Measurements from ENCODE around the gene TENM3. TPM values are rescaled to one million over a fixed set of nuclear protein-coding genes. Genes with fewer than 3 reads are reported as not detected.

TENM3 gene
- polyA plus RNA-seq, 1 experiment = 9.2 TPM

- DNase-seq (ENCODE audit: low read depth) = peak; percentile 13
- CTCF ChIA-PET = interaction anchor here (1.4 kb wide), 1 partner anchor 10 kb away, joined by 3 read pairs; no protein-coding TSS in a partner anchor
- POLR2A ChIA-PET = no interaction called here
- no peaks in the 10 kb centered on the region for H3K27me3 ChIP-seq (ENCODE audit: control insufficient read depth, insufficient read depth, low read length)
- H3K36me3 ChIP-seq (ENCODE audit: control insufficient read depth, insufficient read depth, low read length) = no peaks in the 10 kb centered on the region
- no peak overlapping the region for H3K4me3 ChIP-seq (ENCODE audit: low read depth, low read length)
- no peak for TF ChIP-seq CTCF (IDR thresholded peaks at IDR 0.05; ENCODE audit: insufficient read depth, low read depth, low read length)
These were observed 356.9 kb downstream of the TENM3 start for GRCh38 chr4:182600093-182600492.

- H3K27me3 ChIP-seq (ENCODE audit: control insufficient read depth, insufficient read depth, low read length) = no peaks in the 10 kb centered on the region
- no peaks in the 10 kb centered on the region for H3K36me3 ChIP-seq (ENCODE audit: control insufficient read depth, insufficient read depth, low read length)
- TF ChIP-seq CTCF (IDR thresholded peaks at IDR 0.05; ENCODE audit: insufficient read depth, low read depth, low read length) = no peak
- POLR2A ChIA-PET = no interaction called here
- H3K4me3 ChIP-seq (ENCODE audit: low read depth, low read length) = no peak overlapping the region
- CTCF ChIA-PET = interaction anchor here (1.4 kb wide), 1 partner anchor 9 kb away, joined by 3 read pairs; no protein-coding TSS in a partner anchor
- no peak for DNase-seq (ENCODE audit: low read depth)
These were observed 357.7 kb downstream of the TENM3 start for GRCh38 chr4:182600856-182601255.

- Histone ChIP-seq H3K4me3 (ENCODE audit: low read depth, low read length) (no peak overlapping the region), H3K27me3 (ENCODE audit: control insufficient read depth, insufficient read depth, low read length) (no peaks in the 10 kb centered on the region), H3K36me3 (ENCODE audit: control insufficient read depth, insufficient read depth, low read length) (no peaks in the 10 kb centered on the region)
- ChIA-PET POLR2A (no interaction called here), CTCF (no interaction called here)
- DNase-seq (ENCODE audit: low read depth) = no peak
- no peak for TF ChIP-seq CTCF (IDR thresholded peaks at IDR 0.05; ENCODE audit: insufficient read depth, low read depth, low read length)
These were observed 361.0 kb downstream of the TENM3 start for GRCh38 chr4:182604161-182604622.

GRCh38 chr4:182604953-182605352 lies 361.8 kb downstream of the TENM3 start:
- DNase-seq (ENCODE audit: low read depth) = no peak
- TF ChIP-seq CTCF (IDR thresholded peaks at IDR 0.05; ENCODE audit: insufficient read depth, low read depth, low read length) = no peak
- Histone ChIP-seq H3K36me3 (ENCODE audit: control insufficient read depth, insufficient read depth, low read length) (no peaks in the 10 kb centered on the region), H3K27me3 (ENCODE audit: control insufficient read depth, insufficient read depth, low read length) (no peaks in the 10 kb centered on the region), H3K4me3 (ENCODE audit: low read depth, low read length) (no peak overlapping the region)
- POLR2A ChIA-PET = no interaction called here
- CTCF ChIA-PET = no interaction called here

DNA sequence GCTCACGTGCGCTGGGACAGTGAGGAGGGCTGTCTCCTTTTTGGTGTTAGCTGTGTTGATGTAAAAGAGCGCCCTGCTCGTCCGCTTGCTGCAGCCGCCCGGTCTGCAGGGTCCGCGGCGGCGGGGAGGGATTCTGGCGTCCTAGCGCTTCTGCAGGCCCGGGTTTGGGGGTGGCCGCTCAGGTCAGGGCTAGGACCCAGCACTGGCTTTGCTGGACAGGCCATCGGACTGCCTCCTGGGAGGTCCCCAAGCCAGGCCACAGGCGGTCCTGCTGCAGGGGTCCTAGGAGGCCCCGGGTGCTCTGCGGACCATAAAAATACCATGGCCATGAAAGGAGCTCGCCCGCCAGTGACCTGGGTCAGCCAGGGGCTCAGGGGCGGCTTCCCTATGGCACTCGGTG lies 365.3 kb downstream of the TENM3 start:
- no peak overlapping the region for H3K4me3 ChIP-seq (ENCODE audit: low read depth, low read length)
- CTCF ChIA-PET = no interaction called here
- no peaks in the 10 kb centered on the region for H3K36me3 ChIP-seq (ENCODE audit: control insufficient read depth, insufficient read depth, low read length)
- POLR2A ChIA-PET = no interaction called here
- no peaks in the 10 kb centered on the region for H3K27me3 ChIP-seq (ENCODE audit: control insufficient read depth, insufficient read depth, low read length)
- no peak for DNase-seq (ENCODE audit: low read depth)
- TF ChIP-seq CTCF (IDR thresholded peaks at IDR 0.05; ENCODE audit: insufficient read depth, low read depth, low read length) = no peak

Measured in BJ (cell line).